Activated B cell treated with CpG ODN at 0.5 μM for 24 hours (primary cell): Measurements from ENCODE around the gene ST13. TPM values are rescaled to one million over a fixed set of nuclear protein-coding genes. Genes with fewer than 3 reads are reported as not detected.
"Not testable (repeated sequence)": the region's sequence is repeated elsewhere in the genome, so short reads cannot be mapped to it uniquely, and the experiment has no call there.

Experiments
- ATAC-seq: fragments of 200-7000 bp; cut with Tn5 transposase; one replicate; pipeline ENCODE4 v1.10.0; 2021; ENCODE audit warnings: low read depth, mild to moderate bottlenecking, moderate library complexity
- CTCF ChIA-PET: fragments of 350-600 bp; sonication (Branson Sonifier 250); formaldehyde crosslinking; loops from one replicate; lab custom pipeline; 2021; ENCODE audit warnings: antibody characterized with exemption; lab: Charles Lee
- POLR2A ChIA-PET: fragments of 350-600 bp; sonication (Branson Sonifier 250); formaldehyde crosslinking; loops from one replicate; lab custom pipeline; 2021; ENCODE audit warnings: antibody characterized with exemption; lab: Charles Lee
- DNase-seq: peaks from one replicate; pipeline ENCODE4 v3.0.0; 2022
- H3K27ac Mint-ChIP-seq: one replicate; pipeline ENCODE4 v1.8.0; 2020; ENCODE audit warnings: mixed read lengths
- H3K27me3 Mint-ChIP-seq: one replicate; pipeline ENCODE4 v1.8.0; 2021; ENCODE audit warnings: mixed read lengths
- H3K36me3 Mint-ChIP-seq: one replicate; pipeline ENCODE4 v1.8.0; 2021; ENCODE audit warnings: low read depth, mixed read lengths
- H3K4me1 Mint-ChIP-seq: one replicate; pipeline ENCODE4 v1.8.0; 2021; ENCODE audit warnings: mixed read lengths
- H3K4me3 Mint-ChIP-seq: one replicate; pipeline ENCODE4 v1.8.0; 2020; ENCODE audit warnings: mild to moderate bottlenecking, mixed read lengths
- H3K9me3 Mint-ChIP-seq: one replicate; pipeline ENCODE4 v1.8.0; 2020; ENCODE audit warnings: mixed read lengths
- intact Hi-C: fragments of 100-400 bp; cut with micrococcal nuclease; formaldehyde crosslinking; loops from one replicate; pipeline ENCODE4 v1.15.1; 2024
- total RNA-seq: library from RNA; stranded (reverse); gene quantifications from 2 replicates; pipeline ENCODE4 v1.2.3, GENCODE V29; 2022
- TF ChIP-seq, protein P1 (sequence below): fragments of 200-600 bp; IDR thresholded peaks from one replicate; pipeline ENCODE4 v1.8.0; 2022; ENCODE audit warnings: antibody characterized with exemption, mild to moderate bottlenecking

Gene ST13
- total RNA-seq, 1 donor from 2014 or later: 183 TPM

DNA sequence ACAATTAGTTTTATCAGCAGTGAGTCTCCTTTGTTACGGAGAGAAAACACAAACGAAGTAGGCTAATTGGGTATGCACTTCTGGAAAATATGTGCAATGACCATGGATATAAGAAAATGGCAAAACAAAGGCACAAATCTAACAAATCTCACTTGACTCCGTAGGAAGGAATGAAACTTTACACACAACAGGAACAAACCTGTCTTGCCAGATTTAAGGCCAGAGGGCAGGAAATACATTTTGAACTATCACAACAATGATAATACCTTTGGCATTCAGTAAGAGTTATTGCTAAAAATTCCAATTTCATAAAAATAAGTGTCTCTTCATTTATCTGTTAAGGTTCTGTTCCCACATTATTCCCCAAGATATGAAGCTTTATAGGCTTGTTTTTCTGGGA is 73.9 kb downstream of the ST13 start:
- no peak for DNase-seq
- H3K36me3 Mint-ChIP-seq: peaks cover 53% of the 10 kb centered on the region
- POLR2A ChIA-PET: no interaction called here

DNA sequence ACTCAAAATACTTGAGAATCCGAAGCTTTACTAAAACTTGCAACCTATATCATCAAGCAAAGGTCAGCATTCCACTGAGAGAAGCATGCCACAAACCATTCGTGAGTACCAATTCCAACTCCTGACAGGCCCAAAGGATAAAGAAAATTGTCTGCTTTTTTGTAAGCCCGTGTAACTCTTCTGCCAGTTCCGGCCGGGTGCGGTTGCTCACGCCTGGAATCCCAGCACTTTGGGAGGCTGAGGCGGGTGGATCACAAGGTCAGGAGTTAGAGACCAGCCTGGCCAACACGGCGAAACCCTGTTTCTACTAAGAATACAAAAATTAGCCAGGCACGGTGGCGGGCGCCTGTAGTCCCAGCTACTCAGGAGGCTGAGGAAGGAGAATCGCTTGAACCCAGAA is 74.7 kb downstream of the ST13 start:
- DNase-seq, H3K27ac Mint-ChIP-seq, H3K27me3 Mint-ChIP-seq, H3K4me3 Mint-ChIP-seq, POLR2A ChIA-PET, intact Hi-C loops, CTCF ChIA-PET, ATAC-seq, H3K4me1 Mint-ChIP-seq, H3K9me3 Mint-ChIP-seq: not testable (repeated sequence)
- H3K36me3 Mint-ChIP-seq: peaks cover 55% of the 10 kb centered on the region

More for the DNA sequence above, 73.9 kb downstream of the ST13 start:
- no peaks in the 10 kb centered on the region for H3K27me3 Mint-ChIP-seq
- H3K4me3 Mint-ChIP-seq: no peak overlapping the region
- no peak for ATAC-seq
- intact Hi-C loops: no loop called here
- H3K4me1 Mint-ChIP-seq: no peaks in the 10 kb centered on the region
- H3K27ac Mint-ChIP-seq: no peak overlapping the region
- TF ChIP-seq, protein P1, sequence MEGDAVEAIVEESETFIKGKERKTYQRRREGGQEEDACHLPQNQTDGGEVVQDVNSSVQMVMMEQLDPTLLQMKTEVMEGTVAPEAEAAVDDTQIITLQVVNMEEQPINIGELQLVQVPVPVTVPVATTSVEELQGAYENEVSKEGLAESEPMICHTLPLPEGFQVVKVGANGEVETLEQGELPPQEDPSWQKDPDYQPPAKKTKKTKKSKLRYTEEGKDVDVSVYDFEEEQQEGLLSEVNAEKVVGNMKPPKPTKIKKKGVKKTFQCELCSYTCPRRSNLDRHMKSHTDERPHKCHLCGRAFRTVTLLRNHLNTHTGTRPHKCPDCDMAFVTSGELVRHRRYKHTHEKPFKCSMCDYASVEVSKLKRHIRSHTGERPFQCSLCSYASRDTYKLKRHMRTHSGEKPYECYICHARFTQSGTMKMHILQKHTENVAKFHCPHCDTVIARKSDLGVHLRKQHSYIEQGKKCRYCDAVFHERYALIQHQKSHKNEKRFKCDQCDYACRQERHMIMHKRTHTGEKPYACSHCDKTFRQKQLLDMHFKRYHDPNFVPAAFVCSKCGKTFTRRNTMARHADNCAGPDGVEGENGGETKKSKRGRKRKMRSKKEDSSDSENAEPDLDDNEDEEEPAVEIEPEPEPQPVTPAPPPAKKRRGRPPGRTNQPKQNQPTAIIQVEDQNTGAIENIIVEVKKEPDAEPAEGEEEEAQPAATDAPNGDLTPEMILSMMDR: no peak
- no peaks in the 10 kb centered on the region for H3K9me3 Mint-ChIP-seq
- CTCF ChIA-PET: no interaction called here

Other genes starting within 250 kb of the ST13 start
- 99.4 and 115 TPM in 2 replicates for gene MRTFA, start 219.9 kb downstream of the ST13 start, total RNA-seq
- gene MCHR1, start 177.2 kb downstream of the ST13 start, total RNA-seq: not detected in 2 replicates
- 14.8 and 19.3 TPM in 2 replicates for gene SLC25A17, start 37.3 kb downstream of the ST13 start, total RNA-seq
- 20.3 and 20.8 TPM in 2 replicates for gene XPNPEP3, start 509 bp upstream of the ST13 start, total RNA-seq
- gene DNAJB7, start 5.5 kb upstream of the ST13 start, total RNA-seq: not detected in 2 replicates
- 78.6 and 78.9 TPM in 2 replicates for gene RBX1, start 94.7 kb upstream of the ST13 start, total RNA-seq
- 131 and 159 TPM in 2 replicates for gene EP300, start 236.0 kb upstream of the ST13 start, total RNA-seq